ENCODE measurements around the gene MRTFB.

The MRTFB gene

DNA sequence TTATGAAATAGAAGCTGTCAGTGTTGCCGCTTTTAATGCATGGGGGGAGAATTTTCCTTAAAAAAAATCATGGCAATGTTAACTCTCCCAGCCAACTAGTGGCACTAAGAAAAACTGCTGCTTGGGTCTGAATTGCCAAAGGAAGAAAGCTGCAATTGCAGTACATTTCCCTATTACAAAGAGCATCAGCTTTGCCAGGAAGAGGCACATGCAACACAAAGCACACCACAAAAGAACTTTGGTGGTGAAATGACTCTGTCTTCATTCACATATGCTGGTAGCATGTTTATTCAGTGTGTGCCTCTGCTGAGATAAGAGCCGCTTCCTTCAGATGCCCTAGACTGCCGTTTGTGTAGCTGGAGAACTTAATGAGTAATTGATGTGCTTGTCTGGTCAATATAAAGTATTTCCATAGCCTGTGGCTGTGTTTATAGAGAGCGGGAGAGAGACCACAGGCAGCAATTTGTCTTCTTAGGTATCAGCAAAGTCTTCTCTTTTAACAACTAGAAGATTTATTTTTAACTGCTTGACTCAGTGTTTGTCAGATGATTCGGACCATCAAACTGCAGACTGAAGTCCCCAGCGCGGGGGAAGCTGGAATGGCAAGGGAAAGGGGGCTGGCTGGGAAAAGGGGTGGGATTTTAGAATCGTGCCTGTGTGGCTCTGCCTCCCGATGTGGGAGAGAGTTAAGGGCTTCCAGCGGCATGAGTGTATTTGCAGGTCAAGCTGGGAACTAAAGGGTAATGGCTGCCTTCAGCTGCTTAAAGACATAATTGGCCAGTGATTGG lies 115.1 kb downstream of the MRTFB start:
- no peak for DNase-seq (ENCODE audit: low read depth in 1 of 2, low spot score in 1 of 2)

DNA sequence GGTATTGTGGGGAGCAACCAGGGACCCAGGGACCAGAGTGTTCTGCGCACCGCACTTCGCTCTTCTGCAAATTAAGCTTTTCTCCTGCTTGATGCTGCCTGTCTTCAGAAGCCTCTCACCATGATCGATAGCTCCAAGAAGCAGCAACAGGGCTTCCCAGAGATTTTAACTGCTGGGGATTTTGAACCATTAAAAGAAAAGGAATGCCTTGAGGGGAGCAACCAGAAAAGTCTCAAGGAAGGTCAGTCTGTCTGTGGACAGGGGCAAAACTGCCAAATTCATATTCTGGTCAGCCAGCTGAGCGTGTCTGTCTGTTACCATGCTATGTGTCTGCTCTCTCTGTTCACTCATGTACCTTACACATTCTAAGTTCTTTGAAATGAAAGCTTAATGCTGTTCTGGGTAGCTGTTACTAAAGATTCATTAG lies 115.7 kb downstream of the MRTFB start:
- DNase-seq (ENCODE audit: low read depth in 1 of 2, low spot score in 1 of 2) = no peak

DNA sequence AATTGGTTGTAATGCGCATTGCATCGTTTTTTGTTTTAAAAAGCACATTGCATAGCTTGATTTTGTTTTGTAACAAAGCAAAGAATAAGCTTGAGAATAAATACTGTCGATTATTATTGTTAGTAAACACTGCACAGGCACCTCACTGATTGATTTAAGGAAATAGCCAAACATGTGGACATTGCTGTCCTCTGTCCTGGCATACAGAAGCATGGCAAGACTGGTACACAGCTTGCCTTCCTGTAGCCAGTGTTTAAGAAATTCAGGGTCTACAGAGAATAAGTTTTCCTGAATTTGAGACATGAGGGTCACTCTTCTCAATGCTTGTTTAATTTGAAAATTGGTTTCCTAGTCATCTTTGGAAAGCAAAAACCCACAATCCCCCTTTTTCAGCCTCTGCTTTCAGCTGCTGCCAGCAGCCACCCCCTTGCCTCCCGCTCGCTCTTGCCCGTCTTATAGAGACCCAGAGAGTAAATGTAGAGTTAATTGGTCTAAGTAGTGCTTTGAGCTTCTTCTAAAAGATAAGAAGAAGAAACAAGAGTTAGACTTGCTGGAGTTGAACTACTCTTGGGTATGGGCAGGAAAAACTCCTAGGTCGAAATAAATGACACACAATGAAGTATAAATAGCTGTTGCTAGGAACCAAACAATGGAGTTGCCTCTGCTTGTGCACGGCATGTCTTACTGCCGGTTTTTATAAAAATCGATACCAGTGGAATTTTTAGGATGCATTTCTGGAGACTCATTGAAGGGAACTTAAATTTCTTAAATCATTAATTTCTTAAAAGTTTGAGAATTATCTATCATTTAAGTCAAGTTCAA lies 116.6 kb downstream of the MRTFB start:
- no peak for DNase-seq (ENCODE audit: low read depth in 1 of 2, low spot score in 1 of 2)

DNA sequence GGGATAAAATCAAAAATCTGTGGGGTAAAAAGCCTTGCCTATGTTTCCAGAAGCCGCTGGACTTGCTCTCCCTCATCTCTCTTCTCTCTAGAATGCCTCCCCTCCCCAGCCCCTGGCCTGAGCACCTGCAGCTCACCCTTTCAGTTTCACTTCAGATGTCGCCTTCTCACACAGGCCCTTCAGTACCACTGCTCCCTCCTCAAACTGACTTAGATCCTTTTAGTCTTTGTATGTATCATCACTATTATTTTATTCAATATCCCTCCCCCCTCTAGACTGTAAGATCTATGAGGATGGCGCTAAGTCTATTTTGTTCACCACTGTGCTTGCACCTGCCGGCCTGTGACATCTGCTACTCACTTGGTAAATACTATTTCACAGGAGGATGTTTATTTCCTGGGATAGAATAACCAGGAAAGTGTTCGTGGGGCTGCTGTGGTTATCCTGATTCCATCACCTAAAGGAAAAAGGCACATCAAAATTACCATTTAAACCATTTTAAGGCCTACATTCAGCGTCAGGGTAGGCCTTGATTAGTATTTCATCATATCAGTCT lies 122.3 kb downstream of the MRTFB start:
- DNase-seq (ENCODE audit: low read depth in 1 of 2, low spot score in 1 of 2) = no peak

DNA sequence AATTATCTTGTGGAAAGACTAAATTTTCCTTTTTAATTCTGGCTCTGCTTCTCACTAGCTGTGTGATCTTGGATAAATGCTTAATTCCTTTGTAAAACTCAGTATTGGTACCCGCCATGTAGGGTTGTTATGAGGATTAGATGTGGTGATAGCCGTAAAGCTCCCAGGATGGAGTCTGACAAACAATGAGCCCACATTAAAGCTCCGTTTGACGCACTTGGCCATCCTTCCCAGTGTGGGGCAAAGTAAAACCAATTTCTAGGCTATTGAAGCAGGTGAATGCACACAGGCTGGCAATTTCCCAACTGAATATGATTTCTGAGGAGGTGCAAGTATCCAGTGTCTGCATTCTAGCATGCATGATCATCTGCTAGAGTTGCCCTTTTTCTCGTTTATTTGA lies 123.6 kb downstream of the MRTFB start:
- DNase-seq (ENCODE audit: low read depth in 1 of 2, low spot score in 1 of 2) = no peak

DNA sequence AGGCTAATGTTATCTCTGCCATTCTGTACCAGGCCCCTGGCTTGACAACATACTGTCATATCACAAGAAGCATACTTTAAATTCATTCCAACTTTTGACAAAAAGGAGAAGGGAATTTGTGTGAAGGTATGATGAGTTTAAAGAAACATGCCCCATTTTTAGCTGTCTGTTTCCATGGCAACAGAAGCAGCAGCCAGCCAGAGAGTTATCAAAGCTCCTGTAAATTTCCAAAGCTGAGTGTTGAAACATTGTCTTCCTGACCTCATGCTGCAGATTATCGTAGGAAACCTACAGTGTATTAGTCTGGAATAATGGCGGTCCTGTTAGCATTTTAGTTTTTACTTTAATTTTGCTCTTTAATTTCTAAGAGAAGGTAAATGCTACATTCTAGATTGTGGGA lies 124.9 kb downstream of the MRTFB start:
- no peak for DNase-seq (ENCODE audit: low read depth in 1 of 2, low spot score in 1 of 2)

DNA sequence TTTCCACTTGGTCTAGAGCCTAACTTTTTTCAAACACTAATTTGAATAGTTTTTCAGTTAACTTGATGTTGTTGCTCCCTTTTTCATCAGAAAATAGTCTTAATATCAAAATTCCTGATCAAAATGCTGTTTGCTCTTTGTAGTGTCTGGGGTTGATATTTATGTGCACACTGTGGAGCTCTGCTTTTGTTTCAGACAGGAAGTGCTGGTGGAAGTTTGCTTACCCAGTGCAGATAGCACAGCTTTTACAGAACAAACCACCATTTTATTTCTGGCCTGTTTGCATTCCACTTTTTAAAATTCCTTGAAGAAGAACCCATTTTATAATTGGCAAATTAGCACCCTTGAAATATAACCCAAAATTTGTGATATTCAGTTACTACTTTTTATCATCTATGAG lies 125.4 kb downstream of the MRTFB start:
- no peak for DNase-seq (ENCODE audit: low read depth in 1 of 2, low spot score in 1 of 2)

DNA sequence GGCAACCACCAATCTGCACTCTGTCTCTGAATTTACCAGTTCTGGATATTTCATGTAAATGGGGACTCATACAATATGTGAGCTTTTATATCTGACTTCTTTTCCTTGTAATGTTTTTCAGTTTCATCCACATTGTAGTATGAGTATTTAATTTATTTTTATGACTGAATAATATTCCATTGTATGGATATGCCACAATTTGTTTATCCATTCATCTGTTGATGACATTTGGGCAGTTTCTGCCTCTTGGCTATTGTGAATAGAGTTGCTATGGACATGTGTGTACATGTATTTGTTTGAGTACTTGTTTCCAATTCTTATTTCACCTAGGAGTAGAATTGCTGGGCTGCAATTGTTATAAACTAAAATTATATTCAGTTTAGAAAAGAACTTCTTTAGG lies 126.9 kb downstream of the MRTFB start:
- DNase-seq (ENCODE audit: low read depth in 1 of 2, low spot score in 1 of 2) = no peak

DNA sequence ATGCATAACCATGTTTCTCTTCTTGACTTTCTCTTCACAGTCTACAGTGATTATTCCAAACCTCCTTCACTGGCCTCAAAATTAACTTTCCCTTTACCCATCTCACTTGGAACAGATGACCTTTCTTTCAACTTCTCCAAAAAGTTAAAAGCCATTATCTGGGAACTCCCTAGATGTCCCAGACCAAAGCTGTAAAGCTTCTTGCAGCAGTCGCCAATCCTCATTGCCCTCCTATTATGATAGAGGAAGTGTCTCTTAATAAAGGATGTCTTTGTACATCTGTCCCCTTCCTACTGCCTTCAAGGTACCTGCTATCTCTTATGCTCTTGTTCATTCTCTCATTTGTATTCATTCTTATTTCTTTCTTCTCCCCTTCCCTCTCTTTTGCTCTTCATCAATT lies 127.5 kb downstream of the MRTFB start:
- no peak for DNase-seq (ENCODE audit: low read depth in 1 of 2, low spot score in 1 of 2)

DNA sequence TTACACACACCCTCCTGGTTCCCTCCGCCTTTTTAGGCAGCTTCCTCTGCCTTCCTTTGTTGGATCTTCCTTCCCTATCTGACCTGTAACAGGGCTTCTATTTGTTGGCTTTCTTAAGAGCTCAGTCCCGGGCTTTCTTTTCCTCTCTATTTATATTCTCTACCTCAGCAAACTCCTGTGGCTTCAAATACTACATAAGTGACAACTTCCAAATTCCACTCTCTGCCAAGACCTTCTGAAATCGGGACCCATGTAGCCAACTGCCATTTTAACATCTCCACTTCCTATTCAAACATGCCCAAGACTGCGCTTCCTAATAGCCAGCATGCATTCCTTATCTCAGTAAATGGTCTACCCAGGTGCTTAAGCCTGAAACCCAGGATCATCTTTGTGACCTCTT lies 128.1 kb downstream of the MRTFB start:
- no peak for DNase-seq (ENCODE audit: low read depth in 1 of 2, low spot score in 1 of 2)

DNA sequence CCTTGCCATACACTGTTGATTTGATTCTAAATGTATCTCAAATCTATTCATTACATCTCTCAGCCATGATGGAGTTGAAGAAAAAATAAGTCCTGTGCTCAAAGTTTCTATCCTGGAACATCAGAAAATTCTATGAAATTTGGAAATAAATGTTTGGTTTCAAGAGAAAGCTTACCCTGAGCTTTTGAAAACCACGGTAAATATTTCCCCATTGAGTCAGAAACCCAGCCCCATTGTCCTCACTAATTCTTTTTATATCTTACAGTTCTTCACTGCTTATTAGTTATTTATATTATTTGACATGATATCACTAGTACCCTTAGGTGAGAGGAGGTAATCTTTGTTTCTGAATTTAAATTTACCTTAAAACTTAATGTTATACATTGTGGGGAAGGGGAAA lies 128.5 kb downstream of the MRTFB start:
- DNase-seq (ENCODE audit: low read depth in 1 of 2, low spot score in 1 of 2) = no peak

DNA sequence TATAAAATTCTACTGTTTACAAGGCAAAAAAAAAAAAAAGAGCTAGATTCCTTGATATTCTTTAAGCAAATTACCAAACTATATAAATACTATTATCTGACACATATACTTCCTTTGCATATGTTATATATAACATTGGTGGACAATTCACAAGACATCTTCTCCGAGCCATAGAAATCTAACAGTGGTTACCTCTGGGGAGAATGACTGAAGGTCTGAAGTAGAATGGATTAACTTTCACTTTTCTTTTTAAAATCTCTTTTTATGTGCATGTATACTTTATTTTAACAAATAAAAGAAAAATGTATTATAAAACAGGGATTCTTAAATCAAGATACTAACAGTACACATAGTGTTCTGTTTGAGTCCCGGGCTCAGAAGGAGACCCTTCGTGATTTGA lies 131.0 kb downstream of the MRTFB start:
- DNase-seq (ENCODE audit: low read depth in 1 of 2, low spot score in 1 of 2) = no peak

DNA sequence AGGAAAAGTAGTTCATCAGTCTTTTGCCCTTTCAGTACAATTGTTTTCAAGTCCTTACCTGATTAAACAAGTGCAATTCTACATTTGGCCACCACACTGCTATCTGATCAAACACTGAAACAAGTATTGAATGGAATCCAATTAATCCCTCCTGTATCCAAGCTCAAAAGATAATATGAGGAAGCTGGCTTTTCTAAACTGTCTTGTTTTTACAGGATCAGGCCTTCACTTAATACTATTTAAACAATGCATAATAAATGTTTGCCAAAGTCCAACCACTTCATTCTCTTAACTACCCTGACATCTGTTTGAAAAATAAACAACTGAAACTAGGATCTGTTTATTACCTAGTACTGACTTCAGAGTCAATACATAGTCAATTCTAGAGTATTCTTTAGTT lies 131.6 kb downstream of the MRTFB start:
- no peak for DNase-seq (ENCODE audit: low read depth in 1 of 2, low spot score in 1 of 2)

DNA sequence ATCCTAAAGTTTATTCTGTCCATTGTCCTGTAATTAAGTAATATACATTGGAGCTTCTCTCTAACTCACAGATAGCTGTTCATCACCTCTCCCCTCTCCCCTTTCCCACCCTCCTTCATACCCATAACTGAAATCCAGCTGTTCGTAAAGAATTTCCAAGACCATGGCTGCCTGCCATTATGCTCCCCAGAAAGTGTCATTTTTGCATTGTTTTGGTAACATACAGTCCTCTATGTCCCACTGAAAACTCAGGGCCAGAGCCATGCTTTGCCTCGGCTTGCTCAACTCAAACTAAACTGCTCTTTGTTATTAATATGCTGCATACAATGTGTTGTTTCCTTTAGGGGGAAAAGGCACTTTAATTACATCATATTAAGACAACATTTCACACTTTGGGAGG lies 132.0 kb downstream of the MRTFB start:
- no peak for DNase-seq (ENCODE audit: low read depth in 1 of 2, low spot score in 1 of 2)

DNA sequence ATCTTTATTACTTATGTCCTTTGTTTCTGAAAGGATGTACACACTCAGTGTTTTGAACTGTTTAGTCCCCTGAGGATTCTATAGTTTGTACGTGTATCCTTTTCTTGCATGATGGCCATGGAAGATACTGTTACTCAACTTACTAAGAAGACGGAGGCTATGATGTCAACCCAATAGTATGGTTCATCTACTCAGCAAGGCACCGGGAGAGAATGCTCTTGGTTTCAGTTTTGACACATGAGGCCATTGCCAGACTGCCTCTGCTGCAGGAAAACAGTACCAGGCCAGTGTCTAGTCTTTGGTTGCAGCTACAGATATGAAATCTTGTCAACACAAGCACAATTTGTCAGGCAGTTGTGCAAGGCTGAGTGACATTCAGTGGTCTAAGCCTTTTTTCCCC lies 134.5 kb downstream of the MRTFB start:
- no peak for DNase-seq (ENCODE audit: low read depth in 1 of 2, low spot score in 1 of 2)

DNA sequence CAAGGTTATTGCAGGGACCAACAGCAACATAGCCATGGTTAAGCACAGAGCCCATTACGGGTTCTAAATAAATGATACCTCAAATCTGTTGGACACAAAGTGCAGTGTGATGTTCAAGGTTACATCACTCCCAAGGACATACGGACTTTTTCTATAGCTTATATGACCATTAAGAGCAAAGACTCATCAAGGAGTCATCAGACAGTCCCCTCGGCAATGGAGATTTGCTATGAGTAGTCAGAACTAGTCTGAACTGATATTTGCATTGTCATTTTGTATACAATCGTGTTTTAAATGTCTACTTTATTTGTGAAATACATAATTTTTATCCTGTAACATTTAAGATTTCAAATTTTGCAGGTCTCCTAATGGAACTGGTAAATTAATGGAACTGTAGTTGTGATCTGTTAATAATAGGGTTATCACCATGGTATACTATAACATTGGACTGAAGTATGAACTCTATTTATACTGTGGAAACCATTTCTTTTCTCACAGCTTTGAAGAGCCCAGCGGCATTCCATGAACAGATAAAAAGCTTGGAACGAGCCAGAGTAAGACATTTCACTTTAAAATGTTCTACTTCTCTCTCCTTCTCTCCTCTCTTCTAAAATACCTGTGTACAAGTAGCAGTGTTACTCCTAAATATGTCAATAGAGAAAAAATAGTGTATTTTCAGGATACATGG lies 140.9 kb downstream of the MRTFB start:
- no peak for DNase-seq (ENCODE audit: low read depth in 1 of 2, low spot score in 1 of 2)

DNA sequence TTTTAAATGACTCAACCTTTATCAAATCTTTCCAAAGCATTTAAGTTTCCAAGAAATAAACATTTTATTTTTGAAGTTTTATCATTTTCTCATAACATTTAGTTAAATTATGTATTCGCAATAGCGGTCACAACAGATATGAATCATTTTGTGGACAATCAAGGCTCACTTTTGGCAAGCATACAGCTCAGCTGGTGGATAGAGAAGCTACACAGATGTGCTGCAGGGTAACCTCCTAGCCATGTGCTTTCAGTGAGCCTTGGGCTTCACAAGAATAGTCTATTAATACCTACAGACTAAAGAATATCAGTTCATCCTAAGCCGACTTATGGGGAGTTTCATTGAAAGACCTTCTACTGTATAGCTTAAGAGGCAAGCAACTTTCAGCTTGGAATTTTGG lies 144.8 kb downstream of the MRTFB start:
- no peak for DNase-seq (ENCODE audit: low read depth in 1 of 2, low spot score in 1 of 2)

DNA sequence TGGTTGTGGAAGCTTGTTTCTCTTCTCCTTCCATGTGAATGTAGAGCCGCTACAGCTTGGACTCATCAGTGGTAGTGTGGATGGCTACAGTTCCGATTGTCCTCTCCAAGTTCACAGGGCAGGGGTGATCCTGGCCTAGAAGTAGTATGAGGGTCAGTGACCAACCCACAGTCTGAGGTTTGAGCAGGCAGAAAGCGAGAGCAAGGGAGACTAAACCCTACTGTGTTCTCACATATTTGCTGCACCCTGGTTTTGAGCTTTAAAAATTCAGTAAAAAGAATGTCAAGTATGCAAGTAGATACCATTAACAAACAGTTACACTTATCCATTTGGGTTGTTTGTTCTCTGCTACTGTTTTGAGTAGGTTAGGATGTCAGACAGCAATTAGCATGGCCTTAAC lies 148.9 kb downstream of the MRTFB start:
- DNase-seq (ENCODE audit: low read depth in 1 of 2, low spot score in 1 of 2) = no peak

DNA sequence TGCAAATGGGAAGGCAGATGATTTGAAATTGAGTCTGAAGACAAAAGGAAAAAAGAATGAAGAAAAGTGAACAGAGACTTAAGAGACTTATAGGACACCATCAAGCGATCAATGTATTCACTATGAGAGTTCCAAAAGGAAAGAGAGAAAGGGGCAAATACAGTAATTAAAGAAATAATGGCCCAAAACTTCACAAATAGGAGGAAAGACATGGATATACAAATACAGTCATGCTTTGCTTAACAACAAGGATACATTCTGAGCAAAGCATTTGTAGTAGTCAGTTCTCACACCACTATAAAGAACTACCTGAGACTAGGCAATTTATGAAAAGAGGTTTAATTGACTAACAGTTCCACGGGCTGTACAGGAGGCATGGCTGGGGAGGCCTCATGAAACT lies 152.5 kb downstream of the MRTFB start:
- DNase-seq (ENCODE audit: low read depth in 1 of 2, low spot score in 1 of 2) = no peak

DNA sequence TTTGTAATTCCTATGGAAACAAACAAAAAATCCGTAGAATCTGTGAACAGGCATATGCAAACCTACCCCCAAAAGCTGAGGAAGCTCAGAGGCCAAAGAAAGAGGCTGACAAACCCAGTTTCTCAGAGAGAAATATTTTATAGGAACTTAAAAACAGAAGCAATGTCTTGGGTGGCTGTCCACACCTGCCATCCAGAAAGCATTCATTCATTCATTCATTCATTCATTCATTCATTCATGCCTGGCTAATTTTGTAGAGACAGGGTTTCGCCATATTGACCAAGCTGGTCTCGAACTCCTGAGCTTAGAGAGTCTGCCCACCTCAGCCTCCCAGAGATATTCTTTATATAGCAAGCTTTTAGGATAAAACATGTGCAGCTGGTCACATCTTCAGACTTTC lies 154.3 kb downstream of the MRTFB start:
- DNase-seq (ENCODE audit: low read depth in 1 of 2, low spot score in 1 of 2) = no peak

DNA sequence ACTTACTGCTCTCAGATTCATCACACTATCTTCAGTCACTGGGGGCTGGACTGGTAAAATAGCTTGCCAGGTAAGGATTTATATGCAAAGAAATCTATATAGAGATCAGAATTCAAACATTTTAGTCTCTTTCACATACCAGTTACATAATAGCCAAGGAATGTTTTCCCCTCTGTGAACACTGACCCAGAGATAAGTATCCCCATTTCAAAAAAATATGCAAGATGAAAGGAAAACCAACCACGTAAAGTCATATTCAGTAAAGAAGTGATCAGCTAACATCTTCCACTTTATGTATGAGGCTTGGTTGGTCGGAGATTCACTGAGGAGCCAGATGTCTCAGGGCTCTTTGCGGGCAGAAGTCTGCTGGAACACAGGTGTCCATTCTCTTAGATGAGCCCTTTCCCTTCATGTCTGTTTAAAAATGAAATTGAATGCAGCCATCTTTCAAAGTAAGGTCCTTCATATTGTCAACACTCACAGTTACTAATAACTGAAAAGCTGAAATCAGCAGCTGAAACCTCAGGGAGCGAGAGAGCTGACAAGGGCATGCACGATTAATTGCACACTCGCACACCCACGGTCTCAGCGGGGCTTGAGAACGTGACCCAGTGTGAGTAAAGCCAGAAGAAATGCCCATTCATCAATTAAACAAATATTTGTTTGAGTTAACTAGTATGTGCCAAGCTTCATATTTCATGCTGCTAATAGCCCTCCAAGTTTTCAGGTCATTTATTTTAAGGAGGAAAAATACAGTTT lies 161.2 kb downstream of the MRTFB start:
- DNase-seq (ENCODE audit: low read depth in 1 of 2, low spot score in 1 of 2) = no peak

Data from activated T-helper 1 cell treated with anti-CD3 and anti-CD28 coated beads, Interleukin-2, amount 50 U/mL, for 16 hours (primary cell).